Measurements from ENCODE around the gene CCDC88B. TPM values are rescaled to one million over a fixed set of nuclear protein-coding genes. Genes with fewer than 3 reads are reported as not detected.

The CCDC88B gene
- total RNA-seq, 2 donors from 2014 or later, result 14.2 to 15.2 TPM

- Mint-ChIP-seq H3K27me3 (ENCODE audit: insufficient read depth) (no peaks in the 10 kb centered on the region), H3K36me3 (ENCODE audit: low read depth) (peaks cover 14% of the 10 kb centered on the region), H3K4me3 (no peak overlapping the region), H3K9me3 (no peaks in the 10 kb centered on the region), H3K27ac (no peak overlapping the region), H3K4me1 (peaks cover 15% of the 10 kb centered on the region)
- WGBS, 2 experiments (ENCODE audit: insufficient coverage in 1 of 2, insufficient read length in 1 of 2), result 86% methylated on average over 6 of the region's 6 CpGs; no CpG with 5 or more reads in 1 of the 2 experiments
- Histone ChIP-seq H3K9ac (ENCODE audit: extremely low read depth, low read length, poor library complexity, severe bottlenecking) (no peak overlapping the region), H3K9me3 (ENCODE audit: control insufficient read depth, low read length) (no peaks in the 10 kb centered on the region), H3K27ac (ENCODE audit: low read depth, low read length) (no peak overlapping the region), H3K4me1 (ENCODE audit: control insufficient read depth, insufficient read depth, low read length) (peaks cover 7% of the 10 kb centered on the region), H3K4me3 (ENCODE audit: low read length) (no peak overlapping the region), H3K36me3 (ENCODE audit: control insufficient read depth, insufficient read depth, low read length) (peaks cover 12% of the 10 kb centered on the region), H3K27me3 (ENCODE audit: control insufficient read depth, insufficient read depth, low read length, poor library complexity, severe bottlenecking) (no peaks in the 10 kb centered on the region)
- peak; percentile 53 for DNase-seq
- TF ChIP-seq CTCF (conservative IDR thresholded peaks at IDR 0.05), result no peak
Observed at GRCh38 chr11:64357446-64357845, 17.4 kb downstream of the CCDC88B start.

- WGBS, 2 experiments (ENCODE audit: insufficient coverage in 1 of 2, insufficient read length in 1 of 2), result 66 to 79% methylated on average over 6 to 13 of the region's 13 CpGs
- no peak overlapping the region for H3K27ac ChIP-seq (ENCODE audit: low read depth, low read length)
Observed at GRCh38 chr11:64357904-64358535, 18.0 kb downstream of the CCDC88B start.

GRCh38 chr11:64358536-64358906, 18.5 kb downstream of the CCDC88B start:
- Histone ChIP-seq H3K9ac (ENCODE audit: extremely low read depth, low read length, poor library complexity, severe bottlenecking) (peak overlapping the region; percentile 66), H3K27me3 (ENCODE audit: control insufficient read depth, insufficient read depth, low read length, poor library complexity, severe bottlenecking) (no peaks in the 10 kb centered on the region), H3K4me3 (ENCODE audit: low read length) (peak overlapping the region; percentile 81), H3K4me1 (ENCODE audit: control insufficient read depth, insufficient read depth, low read length) (peaks cover 7% of the 10 kb centered on the region), H3K9me3 (ENCODE audit: control insufficient read depth, low read length) (no peaks in the 10 kb centered on the region), H3K36me3 (ENCODE audit: control insufficient read depth, insufficient read depth, low read length) (peaks cover 20% of the 10 kb centered on the region), H3K27ac (ENCODE audit: low read depth, low read length) (no peak overlapping the region)
- TF ChIP-seq CTCF (conservative IDR thresholded peaks at IDR 0.05), result no peak
- H3K27me3 Mint-ChIP-seq (ENCODE audit: insufficient read depth), result no peaks in the 10 kb centered on the region
- no peak for DNase-seq
- H3K4me3 Mint-ChIP-seq, result peak overlapping the region; percentile 75
- H3K4me1 Mint-ChIP-seq, result peaks cover 15% of the 10 kb centered on the region
- H3K9me3 Mint-ChIP-seq, result no peaks in the 10 kb centered on the region
- H3K36me3 Mint-ChIP-seq (ENCODE audit: low read depth), result peaks cover 24% of the 10 kb centered on the region
- 43% methylated on average over 7 of the region's 7 CpGs; no CpG with 5 or more reads in 1 of the 2 experiments for WGBS, 2 experiments (ENCODE audit: insufficient coverage in 1 of 2, insufficient read length in 1 of 2)
- no peak overlapping the region for H3K27ac Mint-ChIP-seq

More at GRCh38 chr11:64357904-64358535, 18.0 kb downstream of the CCDC88B start:
- Mint-ChIP-seq H3K27ac (no peak overlapping the region), H3K4me3 (peak overlapping the region; percentile 75), H3K27me3 (ENCODE audit: insufficient read depth) (no peaks in the 10 kb centered on the region), H3K4me1 (peaks cover 15% of the 10 kb centered on the region), H3K9me3 (no peaks in the 10 kb centered on the region), H3K36me3 (ENCODE audit: low read depth) (peaks cover 20% of the 10 kb centered on the region)
- no peak for TF ChIP-seq CTCF (conservative IDR thresholded peaks at IDR 0.05)
- H3K36me3 ChIP-seq (ENCODE audit: control insufficient read depth, insufficient read depth, low read length), result peaks cover 16% of the 10 kb centered on the region
- no peaks in the 10 kb centered on the region for H3K9me3 ChIP-seq (ENCODE audit: control insufficient read depth, low read length)
- peak; percentile 66 for DNase-seq
- no peaks in the 10 kb centered on the region for H3K27me3 ChIP-seq (ENCODE audit: control insufficient read depth, insufficient read depth, low read length, poor library complexity, severe bottlenecking)
- no peak overlapping the region for H3K4me3 ChIP-seq (ENCODE audit: low read length)
- peaks cover 7% of the 10 kb centered on the region for H3K4me1 ChIP-seq (ENCODE audit: control insufficient read depth, insufficient read depth, low read length)
- H3K9ac ChIP-seq (ENCODE audit: extremely low read depth, low read length, poor library complexity, severe bottlenecking), result peak overlapping the region; percentile 66

Measured in endodermal cell (in vitro differentiated cells).